ENCODE measurements around the gene MED16.
"Not testable (repeated sequence)": the region's sequence is repeated elsewhere in the genome, so short reads cannot be mapped to it uniquely, and the experiment has no call there.

The MED16 gene

GRCh38 chr19:823565-824121 lies 69.3 kb downstream of the MED16 start:
- Histone ChIP-seq H3K79me2 (ENCODE audit: insufficient read depth, low read length) (no peaks in the 10 kb centered on the region), H3K4me3 (ENCODE audit: low read length, poor library complexity, severe bottlenecking) (no peak overlapping the region), H4K20me1 (ENCODE audit: insufficient read depth, low read length, poor library complexity, severe bottlenecking) (no peaks in the 10 kb centered on the region), H3K36me3 (ENCODE audit: insufficient read depth, low read length) (no peaks in the 10 kb centered on the region), H2AFZ (ENCODE audit: low read length) (no peak overlapping the region), H3F3A (ENCODE audit: low read depth) (no peaks in the 10 kb centered on the region), H3K27me3 (ENCODE audit: insufficient read depth, low read length, poor library complexity, severe bottlenecking) (no peaks in the 10 kb centered on the region), H3K4me2 (ENCODE audit: low read depth, low read length, poor library complexity, severe bottlenecking) (no peak overlapping the region), H3K9ac (ENCODE audit: low read depth, low read length, poor library complexity, severe bottlenecking) (no peak overlapping the region), H3K4me1 (ENCODE audit: insufficient read depth, low read length, poor library complexity, severe bottlenecking) (no peaks in the 10 kb centered on the region), H3K9me3 (ENCODE audit: insufficient read depth, low read depth, low read length) (no peaks in the 10 kb centered on the region), H3K9me2 (replicated peaks; ENCODE audit: low read depth, low read length) (no peaks in the 10 kb centered on the region)
- TF ChIP-seq EZH2phosphoT487 (IDR thresholded peaks at IDR 0.05; ENCODE audit: borderline replicate concordance) (no peak), CTCF (conservative IDR thresholded peaks at IDR 0.05; ENCODE audit: low read length) (no peak)

- H3K79me2 ChIP-seq (ENCODE audit: insufficient read depth, low read length), result no peaks in the 10 kb centered on the region
- no peak within 1 kb of the TSS for H3K4me2 ChIP-seq (ENCODE audit: low read depth, low read length, poor library complexity, severe bottlenecking)
- no peaks in the 10 kb centered on the region for H3K4me1 ChIP-seq (ENCODE audit: insufficient read depth, low read length, poor library complexity, severe bottlenecking)
- H3K9me3 ChIP-seq (ENCODE audit: insufficient read depth, low read depth, low read length), result no peaks in the 10 kb centered on the region
- no peaks in the 10 kb centered on the region for H3K9me2 ChIP-seq (replicated peaks; ENCODE audit: low read depth, low read length)
- H3K36me3 ChIP-seq (ENCODE audit: insufficient read depth, low read length), result no peaks in the 10 kb centered on the region
- TF ChIP-seq EZH2phosphoT487 (IDR thresholded peaks at IDR 0.05; ENCODE audit: borderline replicate concordance) (no peak), CTCF (conservative IDR thresholded peaks at IDR 0.05; ENCODE audit: low read length) (no peak)
- H3K4me3 ChIP-seq (ENCODE audit: low read length, poor library complexity, severe bottlenecking), result no peak within 1 kb of the TSS
- H3F3A ChIP-seq (ENCODE audit: low read depth), result no peaks in the 10 kb centered on the region
- H2AFZ ChIP-seq (ENCODE audit: low read length), result no peak within 1 kb of the TSS
- no peak within 1 kb of the TSS for H3K9ac ChIP-seq (ENCODE audit: low read depth, low read length, poor library complexity, severe bottlenecking)
- H3K27me3 ChIP-seq (ENCODE audit: insufficient read depth, low read length, poor library complexity, severe bottlenecking), result no peaks in the 10 kb centered on the region
- H4K20me1 ChIP-seq (ENCODE audit: insufficient read depth, low read length, poor library complexity, severe bottlenecking), result no peaks in the 10 kb centered on the region
These were observed 71.0 kb downstream of the MED16 start, which contains the start of gene PLPPR3 for GRCh38 chr19:821825-822503. PLPPR3 (minus strand) TSS chr19:821955; CDS start chr19:821559, 396 bp downstream.

DNA sequence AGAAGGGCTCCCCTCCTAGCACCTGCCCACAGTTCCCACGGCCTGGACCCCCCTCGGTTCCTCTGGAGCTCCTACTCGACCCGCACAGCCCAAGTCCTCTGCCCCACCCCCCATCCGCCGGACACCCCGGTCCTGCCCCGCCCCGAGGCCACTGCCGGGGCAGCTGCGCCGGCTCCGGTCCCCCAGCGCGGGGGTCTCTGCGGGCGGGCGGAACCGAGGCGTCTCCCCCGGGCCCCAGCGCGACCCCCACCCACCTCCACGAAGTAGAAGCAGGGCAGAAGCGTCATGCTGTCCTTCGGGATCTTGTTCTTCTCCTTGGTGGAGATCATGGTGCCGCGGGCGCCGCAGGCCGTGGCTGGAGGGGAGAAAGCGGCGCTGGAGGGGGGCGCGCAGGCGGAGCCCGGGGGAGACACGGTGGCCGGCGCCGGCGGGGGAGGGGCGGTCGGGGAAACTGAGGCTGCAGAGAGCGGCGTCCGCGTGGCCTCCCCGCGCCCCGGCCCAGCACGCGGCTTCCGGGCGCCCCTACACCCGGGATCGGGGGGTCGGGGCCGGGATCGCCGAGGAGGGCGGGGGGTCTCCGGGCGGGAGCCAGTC lies 71.7 kb downstream of the MED16 start:
- H3K4me3 ChIP-seq (ENCODE audit: low read length, poor library complexity, severe bottlenecking), result no peak overlapping the region
- no peaks in the 10 kb centered on the region for H3K9me2 ChIP-seq (replicated peaks; ENCODE audit: low read depth, low read length)
- H3K36me3 ChIP-seq (ENCODE audit: insufficient read depth, low read length), result no peaks in the 10 kb centered on the region; the same call in 1 of the 2 replicates
- no peaks in the 10 kb centered on the region for H3K79me2 ChIP-seq (ENCODE audit: insufficient read depth, low read length)
- no peak overlapping the region for H2AFZ ChIP-seq (ENCODE audit: low read length)
- no peaks in the 10 kb centered on the region for H3F3A ChIP-seq (ENCODE audit: low read depth)
- no peaks in the 10 kb centered on the region for H3K27me3 ChIP-seq (ENCODE audit: insufficient read depth, low read length, poor library complexity, severe bottlenecking)
- no peaks in the 10 kb centered on the region for H3K4me1 ChIP-seq (ENCODE audit: insufficient read depth, low read length, poor library complexity, severe bottlenecking)
- no peak overlapping the region for H3K4me2 ChIP-seq (ENCODE audit: low read depth, low read length, poor library complexity, severe bottlenecking)
- H3K9ac ChIP-seq (ENCODE audit: low read depth, low read length, poor library complexity, severe bottlenecking), result no peak overlapping the region
- no peaks in the 10 kb centered on the region for H3K9me3 ChIP-seq (ENCODE audit: insufficient read depth, low read depth, low read length)
- H4K20me1 ChIP-seq (ENCODE audit: insufficient read depth, low read length, poor library complexity, severe bottlenecking), result no peaks in the 10 kb centered on the region
- TF ChIP-seq CTCF (conservative IDR thresholded peaks at IDR 0.05; ENCODE audit: low read length) (no peak), EZH2phosphoT487 (IDR thresholded peaks at IDR 0.05; ENCODE audit: borderline replicate concordance) (no peak)

GRCh38 chr19:820212-820611 lies 72.8 kb downstream of the MED16 start:
- not testable (repeated sequence) for H3F3A ChIP-seq (ENCODE audit: low read depth); H3K4me1 ChIP-seq (ENCODE audit: insufficient read depth, low read length, poor library complexity, severe bottlenecking); H3K9ac ChIP-seq (ENCODE audit: low read depth, low read length, poor library complexity, severe bottlenecking); H3K36me3 ChIP-seq (ENCODE audit: insufficient read depth, low read length); H3K4me2 ChIP-seq (ENCODE audit: low read depth, low read length, poor library complexity, severe bottlenecking); H4K20me1 ChIP-seq (ENCODE audit: insufficient read depth, low read length, poor library complexity, severe bottlenecking); H2AFZ ChIP-seq (ENCODE audit: low read length); H3K9me2 ChIP-seq (replicated peaks; ENCODE audit: low read depth, low read length); H3K79me2 ChIP-seq (ENCODE audit: insufficient read depth, low read length); H3K4me3 ChIP-seq (ENCODE audit: low read length, poor library complexity, severe bottlenecking); H3K27me3 ChIP-seq (ENCODE audit: insufficient read depth, low read length, poor library complexity, severe bottlenecking); H3K9me3 ChIP-seq (ENCODE audit: insufficient read depth, low read depth, low read length)
